ENCODE data around the gene KIAA1614.
A peak's percentile ranks its signal among the peaks of the same experiment; 100 is the strongest.

Gene KIAA1614

GRCh38 chr1:180902541-180902940 lies 10.2 kb upstream of the KIAA1614 start:
- no peak overlapping the region for H3K27ac Mint-ChIP-seq
- peaks cover 27% of the 10 kb centered on the region for H3K4me1 Mint-ChIP-seq
- peaks cover 3% of the 10 kb centered on the region for H3K9me3 Mint-ChIP-seq
- no peak overlapping the region for H3K4me3 Mint-ChIP-seq
- no peaks in the 10 kb centered on the region for H3K27me3 Mint-ChIP-seq (ENCODE audit: low read depth, poor library complexity)
- H3K36me3 Mint-ChIP-seq (ENCODE audit: low read depth), result no peaks in the 10 kb centered on the region
- TF ChIP-seq CTCF (IDR thresholded peaks at IDR 0.05), result no peak
- DNase-seq, result no peak

GRCh38 chr1:180905927-180906326 lies 6.8 kb upstream of the KIAA1614 start:
- Mint-ChIP-seq H3K27me3 (ENCODE audit: low read depth, poor library complexity) (peaks cover 6% of the 10 kb centered on the region), H3K9me3 (peaks cover 3% of the 10 kb centered on the region), H3K4me3 (no peak overlapping the region), H3K36me3 (ENCODE audit: low read depth) (no peaks in the 10 kb centered on the region), H3K4me1 (peaks cover 12% of the 10 kb centered on the region), H3K27ac (no peak overlapping the region)
- DNase-seq, result no peak
- no peak for TF ChIP-seq CTCF (IDR thresholded peaks at IDR 0.05)

GRCh38 chr1:180906511-180906910 lies 6.2 kb upstream of the KIAA1614 start:
- Mint-ChIP-seq H3K9me3 (peaks cover 3% of the 10 kb centered on the region), H3K36me3 (ENCODE audit: low read depth) (no peaks in the 10 kb centered on the region), H3K4me1 (peaks cover 16% of the 10 kb centered on the region), H3K4me3 (no peak overlapping the region), H3K27me3 (ENCODE audit: low read depth, poor library complexity) (peaks cover 12% of the 10 kb centered on the region), H3K27ac (peak overlapping the region; percentile 58)
- no peak for TF ChIP-seq CTCF (IDR thresholded peaks at IDR 0.05)
- DNase-seq, result no peak

- H3K27me3 Mint-ChIP-seq (ENCODE audit: low read depth, poor library complexity), result peaks cover 20% of the 10 kb centered on the region
- peaks cover 3% of the 10 kb centered on the region for H3K9me3 Mint-ChIP-seq
- no peaks in the 10 kb centered on the region for H3K36me3 Mint-ChIP-seq (ENCODE audit: low read depth)
- H3K27ac Mint-ChIP-seq, result no peak overlapping the region
- no peak overlapping the region for H3K4me3 Mint-ChIP-seq
- H3K4me1 Mint-ChIP-seq, result peaks cover 23% of the 10 kb centered on the region
- TF ChIP-seq CTCF (IDR thresholded peaks at IDR 0.05), result no peak
- no peak for DNase-seq
Observed at GRCh38 chr1:180907313-180908055, 5.2 kb upstream of the KIAA1614 start.

- Mint-ChIP-seq H3K27me3 (ENCODE audit: low read depth, poor library complexity) (peaks cover 20% of the 10 kb centered on the region), H3K9me3 (peaks cover 3% of the 10 kb centered on the region), H3K4me1 (peaks cover 23% of the 10 kb centered on the region)
Observed at GRCh38 chr1:180908074-180908765, 4.5 kb upstream of the KIAA1614 start.

More at GRCh38 chr1:180908074-180908765, 4.5 kb upstream of the KIAA1614 start:
- Mint-ChIP-seq H3K36me3 (ENCODE audit: low read depth) (no peaks in the 10 kb centered on the region), H3K4me3 (no peak overlapping the region), H3K27ac (no peak overlapping the region)
- DNase-seq, result no peak
- no peak for TF ChIP-seq CTCF (IDR thresholded peaks at IDR 0.05)

All from nephron progenitor cell (in vitro differentiated cells).